WTC11 (cell line): ENCODE results near the gene EIF5A. TPM values are rescaled to one million over a fixed set of nuclear protein-coding genes. Genes with fewer than 3 reads are reported as not detected.

ENCODE experiments used
- ARID4B ChIP-seq: sonication (generic); formaldehyde crosslinking; IDR thresholded peaks from 2 replicates; pipeline ENCODE4 v1.8.0; 2023; ENCODE audit warnings: missing genetic modification reagents, mild to moderate bottlenecking, borderline replicate concordance
- E2F1 ChIP-seq: sonication (generic); formaldehyde crosslinking; IDR thresholded peaks from 2 replicates; pipeline ENCODE4 v1.8.0; 2022; ENCODE audit warnings: mild to moderate bottlenecking, missing genetic modification reagents
- ELF4 ChIP-seq: sonication (generic); formaldehyde crosslinking; IDR thresholded peaks from 2 replicates; pipeline ENCODE4 v1.8.1; 2022; ENCODE audit warnings: low read depth, mild to moderate bottlenecking, moderate library complexity, missing genetic modification reagents
- EMX1 ChIP-seq: fragments of 250-450 bp; sonication (Bioruptor Pico); IDR thresholded peaks from 2 replicates; pipeline ENCODE4 v1.8.0; 2021; ENCODE audit warnings: mild to moderate bottlenecking
- NR1H2 ChIP-seq: sonication (generic); formaldehyde crosslinking; IDR thresholded peaks from 2 replicates; pipeline ENCODE4 v1.9.0; 2021; ENCODE audit warnings: mild to moderate bottlenecking, moderate library complexity, missing genetic modification reagents
- NR3C1 ChIP-seq: sonication (generic); formaldehyde crosslinking; conservative IDR thresholded peaks from 2 replicates; pipeline ENCODE4 v1.8.1; 2023; ENCODE audit warnings: low read depth, mild to moderate bottlenecking, missing genetic modification reagents
- OVOL2 ChIP-seq: fragments of 250-450 bp; sonication (Bioruptor Pico); IDR thresholded peaks from 2 replicates; pipeline ENCODE4 v1.9.0; 2021; ENCODE audit warnings: mild to moderate bottlenecking, borderline replicate concordance
- PRDM15 ChIP-seq: sonication (generic); formaldehyde crosslinking; IDR thresholded peaks from 2 replicates; pipeline ENCODE4 v1.8.0; 2022; ENCODE audit warnings: missing genetic modification reagents
- SMAD3 ChIP-seq: sonication (generic); formaldehyde crosslinking; IDR thresholded peaks from 2 replicates; pipeline ENCODE4 v1.8.0; 2022; ENCODE audit warnings: missing genetic modification reagents, mild to moderate bottlenecking, borderline replicate concordance
- USF1 ChIP-seq: sonication (generic); formaldehyde crosslinking; IDR thresholded peaks from 2 replicates; pipeline ENCODE4 v1.8.0; 2022; ENCODE audit warnings: mild to moderate bottlenecking, missing genetic modification reagents
- USF2 ChIP-seq: sonication (generic); formaldehyde crosslinking; IDR thresholded peaks from 2 replicates; pipeline ENCODE4 v1.8.1; 2023; ENCODE audit warnings: mild to moderate bottlenecking, missing genetic modification reagents, moderate library complexity
- ZNF232 ChIP-seq: sonication (generic); formaldehyde crosslinking; IDR thresholded peaks from 2 replicates; pipeline ENCODE4 v1.8.0; 2022; ENCODE audit warnings: mild to moderate bottlenecking, missing genetic modification reagents
- total RNA-seq: library from RNA; stranded (reverse); gene quantifications from 3 replicates; pipeline ENCODE4 v1.2.3, GENCODE V29; 2021

The EIF5A gene
- total RNA-seq, 1 experiment from 2014 or later = 1,021 TPM

- TF ChIP-seq ELF4 (CRISPR knock-in tag) (0 out of 2 replicates have a peak, but pooled peaks have one; percentile 55), E2F1 (no peak), OVOL2 (CRISPR knock-in tag) (no peak), SMAD3 (CRISPR knock-in tag) (no peak), USF2 (peak; percentile 67), ZNF232 (CRISPR knock-in tag) (0 out of 2 replicates have a peak, but pooled peaks have one; percentile 16), NR3C1 (CRISPR knock-in tag) (no peak), NR1H2 (CRISPR knock-in tag) (no peak), PRDM15 (0 out of 2 replicates have a peak, but pooled peaks have one; percentile 35), ARID4B (0 out of 2 replicates have a peak, but pooled peaks have one; percentile 7), EMX1 (CRISPR knock-in tag) (no peak), USF1 (CRISPR knock-in tag) (peak; percentile 67; the same call in 1 of the 2 replicates)
Measured at GRCh38 chr17:7281074-7281952, 26.1 kb upstream of the EIF5A start, which contains the start of gene SLC2A4 (continued).
